Measurements from ENCODE around the gene UTS2B.

UTS2B gene

DNA sequence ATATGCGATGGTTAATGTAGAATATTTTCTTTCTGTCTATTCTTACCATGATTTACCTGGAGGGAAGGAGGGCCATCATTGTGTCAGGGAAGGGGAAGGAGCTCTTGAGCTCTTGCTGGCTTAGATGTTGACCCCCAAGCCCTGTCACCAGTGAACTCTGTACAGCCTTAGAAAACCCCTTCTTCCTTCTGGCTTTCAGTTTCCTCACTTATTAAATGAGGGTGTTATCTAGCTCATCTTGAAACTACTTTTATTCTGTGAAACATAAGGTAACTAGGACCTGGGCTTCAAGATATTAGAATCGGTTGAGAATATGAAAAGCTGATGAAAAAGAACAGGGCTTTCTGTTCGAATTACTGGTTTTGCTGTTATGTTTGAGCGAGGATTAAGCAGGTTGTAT is 25.1 kb upstream of the UTS2B start:
- no peak for DNase-seq (ENCODE audit: insufficient read length, low spot score)
- FAIRE-seq = peak; percentile 70
- TF ChIP-seq POLR2A (IDR thresholded peaks at IDR 0.05; ENCODE audit: low read depth, low read length) (no peak), TAF1 (IDR thresholded peaks at IDR 0.05; ENCODE audit: low read depth, low read length) (no peak), PAX5 (IDR thresholded peaks at IDR 0.05; ENCODE audit: insufficient read depth, low read length, severe bottlenecking) (no peak), POU2F2 (IDR thresholded peaks at IDR 0.05; ENCODE audit: low read depth, low read length) (no peak), POLR2AphosphoS5 (IDR thresholded peaks at IDR 0.05; ENCODE audit: low read depth, low read length) (no peak), SPI1 (IDR thresholded peaks at IDR 0.05; ENCODE audit: low read depth, low read length) (no peak)

DNA sequence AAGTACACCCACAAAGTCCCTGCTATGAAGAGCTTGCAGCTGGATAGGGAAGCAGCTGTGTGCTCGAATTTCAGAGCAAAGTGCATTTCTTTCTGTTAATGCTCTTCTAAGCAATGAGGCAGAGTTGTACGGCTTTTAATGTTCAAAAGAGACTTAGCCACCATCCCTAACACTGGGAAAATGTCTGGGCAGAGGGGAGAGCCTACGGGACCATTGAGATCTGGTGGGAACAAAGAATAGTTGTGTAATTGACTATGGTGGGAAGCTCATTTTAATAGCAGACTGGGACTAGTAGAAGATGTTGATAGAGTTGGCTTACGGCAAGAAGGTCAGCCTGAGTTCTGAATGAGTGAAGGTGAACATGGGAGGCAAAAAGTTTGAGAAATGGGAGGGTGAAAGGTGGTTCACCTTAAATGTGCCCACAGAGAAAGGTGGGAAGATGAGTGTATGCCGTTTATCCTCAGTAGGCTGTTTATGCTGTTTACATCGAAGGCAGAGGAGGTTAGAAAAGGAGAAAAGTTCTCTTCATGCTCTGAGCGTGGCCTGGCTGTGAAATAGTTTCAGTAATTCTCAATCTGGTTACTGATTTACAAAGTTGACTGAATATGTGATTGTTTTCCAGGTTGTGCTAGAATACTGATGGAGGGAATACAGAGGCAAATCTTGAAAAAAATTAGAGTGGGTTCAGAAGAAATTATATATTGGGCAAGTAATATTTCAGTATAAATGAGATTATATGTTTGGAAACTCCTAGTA is 22.9 kb upstream of the UTS2B start:
- TF ChIP-seq POLR2A (IDR thresholded peaks at IDR 0.05; ENCODE audit: low read depth, low read length) (no peak), TAF1 (IDR thresholded peaks at IDR 0.05; ENCODE audit: low read depth, low read length) (no peak)
- FAIRE-seq (peak; percentile 85), DNase-seq (ENCODE audit: insufficient read length, low spot score) (no peak)

DNA sequence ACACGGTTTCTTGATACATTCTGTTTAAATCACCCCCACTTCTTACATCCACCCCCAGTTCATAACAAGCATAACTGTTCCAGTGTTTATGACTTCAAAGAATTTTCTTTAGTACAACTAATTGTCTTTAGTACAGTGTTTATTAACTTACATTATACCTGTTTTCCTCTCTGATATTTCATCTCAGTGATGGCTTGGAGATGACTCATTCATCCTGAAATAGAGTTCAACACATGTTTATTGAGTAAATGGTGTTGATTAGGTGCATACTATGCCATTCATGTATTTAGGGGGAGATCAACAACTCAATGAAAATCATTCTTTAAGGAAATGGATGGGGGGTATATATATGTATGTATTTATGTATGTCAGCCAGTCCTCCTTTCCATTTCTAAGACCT is 21.7 kb upstream of the UTS2B start:
- DNase-seq (ENCODE audit: insufficient read length, low spot score) (no peak), FAIRE-seq (no peak)
- TF ChIP-seq POU2F2 (IDR thresholded peaks at IDR 0.05; ENCODE audit: low read depth, low read length) (no peak), PAX5 (IDR thresholded peaks at IDR 0.05; ENCODE audit: insufficient read depth, low read length, severe bottlenecking) (no peak), SPI1 (IDR thresholded peaks at IDR 0.05; ENCODE audit: low read depth, low read length) (no peak), TAF1 (IDR thresholded peaks at IDR 0.05; ENCODE audit: low read depth, low read length) (no peak), POLR2A (IDR thresholded peaks at IDR 0.05; ENCODE audit: low read depth, low read length) (no peak)

DNA sequence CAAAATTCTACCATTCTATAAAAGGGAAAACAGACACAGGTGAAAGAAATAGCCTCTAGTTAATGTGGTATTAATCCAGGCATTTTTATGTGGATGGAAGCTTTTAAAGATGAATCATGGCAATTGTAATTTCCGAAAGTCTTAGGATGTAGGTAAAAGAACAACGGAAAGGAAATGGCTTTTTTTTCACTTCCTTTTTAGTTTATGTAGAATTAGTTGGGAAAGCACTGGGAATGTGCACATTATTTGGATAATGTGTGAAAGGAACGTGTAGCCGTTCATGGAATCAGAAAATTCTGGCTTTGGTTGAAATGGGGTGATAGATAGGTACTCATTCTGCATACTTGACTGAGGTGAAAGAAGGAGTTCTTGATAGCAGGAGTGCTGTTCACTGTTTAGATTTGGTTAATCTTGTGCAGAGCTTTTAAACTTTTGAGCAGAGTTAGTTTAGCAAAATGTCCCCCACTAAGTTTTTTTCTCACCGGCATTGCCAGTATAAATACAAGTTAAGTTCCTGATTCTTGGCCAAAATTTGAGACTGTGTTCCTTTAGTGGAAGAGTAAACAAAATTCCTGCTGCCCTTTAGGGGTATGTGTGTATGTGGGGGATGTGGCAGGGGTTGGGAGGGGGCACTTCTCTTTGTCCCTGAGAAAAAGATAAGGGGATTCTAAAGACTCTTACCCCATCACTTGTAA is 20.2 kb upstream of the UTS2B start:
- DNase-seq (ENCODE audit: insufficient read length, low spot score) = no peak
- TF ChIP-seq POU2F2 (IDR thresholded peaks at IDR 0.05; ENCODE audit: low read depth, low read length) (no peak), SPI1 (IDR thresholded peaks at IDR 0.05; ENCODE audit: low read depth, low read length) (no peak), POLR2A (IDR thresholded peaks at IDR 0.05; ENCODE audit: low read depth, low read length) (no peak), PAX5 (IDR thresholded peaks at IDR 0.05; ENCODE audit: insufficient read depth, low read length, severe bottlenecking) (no peak), POLR2AphosphoS5 (IDR thresholded peaks at IDR 0.05; ENCODE audit: low read depth, low read length) (no peak), TAF1 (IDR thresholded peaks at IDR 0.05; ENCODE audit: low read depth, low read length) (no peak)
- FAIRE-seq = peak; percentile 9

DNA sequence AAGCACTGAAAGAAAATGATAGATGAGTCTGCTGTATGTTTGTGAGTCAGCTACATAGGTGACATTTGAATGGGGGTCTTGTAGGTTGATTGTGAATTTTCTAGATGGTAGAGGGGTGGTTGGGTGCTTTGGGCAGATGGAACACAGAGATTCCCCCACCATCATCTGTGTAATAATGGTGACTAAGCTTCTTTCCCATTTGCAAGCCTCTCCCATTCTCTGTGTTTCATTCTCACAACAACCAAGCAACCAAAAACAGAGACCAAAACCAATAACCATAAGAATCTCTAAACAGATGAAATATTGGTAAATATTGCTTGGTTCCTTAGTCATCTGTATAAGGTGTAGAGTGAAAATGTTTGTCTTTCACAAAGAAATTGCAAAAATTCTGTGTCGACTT is 17.8 kb upstream of the UTS2B start:
- DNase-seq (ENCODE audit: insufficient read length, low spot score) = no peak
- no peak for FAIRE-seq
- no peak for TF ChIP-seq PAX5 (IDR thresholded peaks at IDR 0.05; ENCODE audit: insufficient read depth, low read length, severe bottlenecking)
- no peak for TF ChIP-seq TAF1 (IDR thresholded peaks at IDR 0.05; ENCODE audit: low read depth, low read length)
- TF ChIP-seq SPI1 (IDR thresholded peaks at IDR 0.05; ENCODE audit: low read depth, low read length) = no peak
- no peak for TF ChIP-seq POU2F2 (IDR thresholded peaks at IDR 0.05; ENCODE audit: low read depth, low read length)

DNA sequence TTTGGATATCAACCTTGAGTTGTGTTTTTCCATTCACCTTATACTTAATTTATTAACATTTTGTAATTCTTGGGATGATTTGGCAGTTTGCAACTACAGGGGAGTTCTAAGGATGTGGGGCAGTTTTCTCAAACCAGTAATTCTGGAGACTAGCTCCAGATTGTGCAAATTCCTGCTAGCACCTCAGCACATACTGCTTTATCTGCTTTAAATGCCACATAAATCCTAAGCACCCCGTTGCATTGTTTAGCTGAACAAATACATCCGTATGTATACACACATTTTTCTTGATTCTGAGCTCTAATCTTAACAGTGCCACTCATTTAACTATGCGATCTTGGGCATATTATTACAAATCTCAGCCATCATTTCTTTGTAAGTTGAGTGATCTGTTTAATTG is 16.9 kb upstream of the UTS2B start:
- FAIRE-seq = no peak
- DNase-seq (ENCODE audit: insufficient read length, low spot score) = no peak
- no peak for TF ChIP-seq POLR2A (IDR thresholded peaks at IDR 0.05; ENCODE audit: low read depth, low read length)
- no peak for TF ChIP-seq PAX5 (IDR thresholded peaks at IDR 0.05; ENCODE audit: insufficient read depth, low read length, severe bottlenecking)
- TF ChIP-seq SPI1 (IDR thresholded peaks at IDR 0.05; ENCODE audit: low read depth, low read length) = no peak
- TF ChIP-seq POLR2AphosphoS5 (IDR thresholded peaks at IDR 0.05; ENCODE audit: low read depth, low read length) = no peak
- no peak for TF ChIP-seq POU2F2 (IDR thresholded peaks at IDR 0.05; ENCODE audit: low read depth, low read length)
- no peak for TF ChIP-seq TAF1 (IDR thresholded peaks at IDR 0.05; ENCODE audit: low read depth, low read length)

DNA sequence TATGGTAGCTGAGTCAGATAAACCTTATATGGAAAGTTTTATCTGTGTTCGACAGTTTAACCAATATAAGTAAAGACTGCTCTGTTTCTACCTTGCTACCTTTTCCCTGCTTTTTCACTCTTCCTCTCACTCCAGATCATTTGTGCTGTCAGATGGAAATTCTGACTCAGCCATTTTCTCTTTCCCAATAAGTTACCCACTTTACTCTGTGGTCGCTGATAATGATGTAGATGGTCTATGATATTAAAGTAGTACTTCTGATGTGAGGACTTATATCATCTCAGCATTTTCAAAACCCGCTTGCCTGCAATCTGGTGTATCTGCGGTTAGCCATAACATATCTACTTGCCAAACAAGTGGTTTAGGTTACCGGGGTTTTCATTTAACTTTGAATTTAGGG is 15.0 kb upstream of the UTS2B start:
- TF ChIP-seq POLR2A (IDR thresholded peaks at IDR 0.05; ENCODE audit: low read depth, low read length) (no peak), SPI1 (IDR thresholded peaks at IDR 0.05; ENCODE audit: low read depth, low read length) (no peak), TAF1 (IDR thresholded peaks at IDR 0.05; ENCODE audit: low read depth, low read length) (no peak), POLR2AphosphoS5 (IDR thresholded peaks at IDR 0.05; ENCODE audit: low read depth, low read length) (no peak)
- DNase-seq (ENCODE audit: insufficient read length, low spot score) (no peak), FAIRE-seq (no peak)

DNA sequence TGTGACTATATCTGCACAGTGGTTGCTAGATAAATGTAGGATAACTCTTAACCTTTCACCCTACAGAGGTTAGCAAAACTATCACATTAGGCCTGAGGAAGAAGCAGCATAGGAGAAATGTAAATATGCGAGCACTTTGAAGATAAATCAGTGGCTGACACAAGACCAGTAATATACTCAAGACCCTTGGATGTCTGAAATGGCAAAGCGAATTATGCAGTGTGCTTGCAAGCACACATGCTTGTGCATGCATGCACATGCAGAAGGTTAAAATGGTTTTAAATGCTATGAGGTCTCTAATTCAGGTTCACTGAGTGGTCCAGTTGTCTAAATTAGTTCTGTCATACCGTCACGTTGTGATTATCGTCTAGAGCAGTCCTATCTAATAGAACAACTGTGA is 13.6 kb upstream of the UTS2B start:
- TF ChIP-seq PAX5 (IDR thresholded peaks at IDR 0.05; ENCODE audit: insufficient read depth, low read length, severe bottlenecking) (no peak), POLR2A (IDR thresholded peaks at IDR 0.05; ENCODE audit: low read depth, low read length) (no peak)
- DNase-seq (ENCODE audit: insufficient read length, low spot score) = no peak
- peak; percentile 20 for FAIRE-seq

DNA sequence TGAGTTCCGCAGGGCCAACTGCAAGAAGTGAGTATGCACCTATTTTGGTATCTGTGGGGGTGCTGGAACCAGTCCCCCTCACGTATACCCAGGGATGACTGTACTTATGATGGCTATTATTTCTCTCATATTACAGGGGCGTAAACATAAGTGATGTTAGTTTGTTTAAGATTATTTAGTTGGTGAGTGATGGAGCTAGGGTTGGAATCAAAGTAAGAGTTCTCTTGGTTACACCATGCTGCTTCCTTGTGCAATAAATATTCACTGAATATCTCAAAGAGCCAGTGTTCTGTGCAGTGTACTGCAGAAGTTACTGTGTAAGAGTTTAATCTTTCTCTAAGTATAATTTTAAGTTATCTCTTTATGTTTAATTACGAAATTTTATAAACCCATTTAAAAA is 12.8 kb upstream of the UTS2B start:
- FAIRE-seq = no peak
- TF ChIP-seq POLR2A (IDR thresholded peaks at IDR 0.05; ENCODE audit: low read depth, low read length) (no peak), POLR2AphosphoS5 (IDR thresholded peaks at IDR 0.05; ENCODE audit: low read depth, low read length) (no peak), TAF1 (IDR thresholded peaks at IDR 0.05; ENCODE audit: low read depth, low read length) (no peak), SPI1 (IDR thresholded peaks at IDR 0.05; ENCODE audit: low read depth, low read length) (no peak), POU2F2 (IDR thresholded peaks at IDR 0.05; ENCODE audit: low read depth, low read length) (no peak), PAX5 (IDR thresholded peaks at IDR 0.05; ENCODE audit: insufficient read depth, low read length, severe bottlenecking) (no peak)
- no peak for DNase-seq (ENCODE audit: insufficient read length, low spot score)

DNA sequence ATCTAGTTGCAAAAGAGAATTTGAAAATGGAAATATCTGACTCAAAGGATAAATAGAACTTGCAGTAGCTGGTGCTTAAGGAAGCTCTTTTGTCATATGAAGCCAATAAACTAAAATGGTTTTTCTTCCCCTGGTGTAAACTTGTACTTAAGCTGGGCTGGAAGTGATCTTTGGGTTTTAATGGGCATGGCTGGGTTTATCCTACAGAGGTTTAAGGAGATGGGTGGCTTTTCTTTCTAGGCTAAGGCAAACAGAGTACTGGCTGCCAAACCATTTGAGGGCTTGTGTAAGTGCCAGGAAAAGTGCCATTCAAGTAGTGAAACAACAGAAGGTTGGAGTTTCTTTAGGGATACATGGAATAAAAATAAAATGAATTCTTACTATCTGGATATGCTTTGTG is 12.1 kb upstream of the UTS2B start:
- FAIRE-seq (no peak), DNase-seq (ENCODE audit: insufficient read length, low spot score) (no peak)
- no peak for TF ChIP-seq SPI1 (IDR thresholded peaks at IDR 0.05; ENCODE audit: low read depth, low read length)
- no peak for TF ChIP-seq POLR2AphosphoS5 (IDR thresholded peaks at IDR 0.05; ENCODE audit: low read depth, low read length)
- TF ChIP-seq POLR2A (IDR thresholded peaks at IDR 0.05; ENCODE audit: low read depth, low read length) = no peak
- no peak for TF ChIP-seq TAF1 (IDR thresholded peaks at IDR 0.05; ENCODE audit: low read depth, low read length)
- TF ChIP-seq POU2F2 (IDR thresholded peaks at IDR 0.05; ENCODE audit: low read depth, low read length) = no peak
- no peak for TF ChIP-seq PAX5 (IDR thresholded peaks at IDR 0.05; ENCODE audit: insufficient read depth, low read length, severe bottlenecking)
